ENCODE results near the gene SLC4A4. TPM values are rescaled to one million over a fixed set of nuclear protein-coding genes. Genes with fewer than 3 reads are reported as not detected.

Gene SLC4A4
- total and polyA plus RNA-seq, 4 donors = 3.0 to 36.7 (median 8.2) TPM

DNA sequence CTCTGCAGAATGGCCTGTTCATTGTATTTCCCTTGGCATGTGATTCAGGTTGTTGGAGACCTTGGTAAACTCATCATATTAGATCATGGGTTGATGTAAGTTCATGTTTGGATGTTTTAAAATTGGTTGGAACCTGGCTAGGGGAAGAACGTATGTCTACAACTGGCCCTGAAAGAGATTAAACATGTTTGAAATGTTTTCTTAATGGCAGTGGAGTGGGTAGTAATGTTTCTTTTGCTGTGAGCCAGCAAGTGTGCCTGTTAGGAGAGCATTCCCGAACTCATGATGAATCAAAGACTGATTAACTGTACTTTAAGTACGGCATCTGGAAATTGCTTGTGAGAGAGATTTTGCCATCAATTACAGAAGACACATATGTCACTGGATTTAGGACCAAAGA lies 44.5 kb upstream of the SLC4A4 start:
- no peaks in the 10 kb centered on the region for H3K9me3 ChIP-seq (ENCODE audit: control insufficient read depth in 4 of 4, low read length in 3 of 4)
- H3K27ac ChIP-seq (ENCODE audit: low read depth in 1 of 2, low read length in 2 of 2) = no peak overlapping the region
- H3K9ac ChIP-seq (ENCODE audit: low read depth in 1 of 2, low read length in 2 of 2) = no peak overlapping the region
- TF ChIP-seq, protein P1, sequence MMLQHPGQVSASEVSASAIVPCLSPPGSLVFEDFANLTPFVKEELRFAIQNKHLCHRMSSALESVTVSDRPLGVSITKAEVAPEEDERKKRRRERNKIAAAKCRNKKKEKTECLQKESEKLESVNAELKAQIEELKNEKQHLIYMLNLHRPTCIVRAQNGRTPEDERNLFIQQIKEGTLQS (IDR thresholded peaks at IDR 0.05) = no peak
- TF ChIP-seq EGR1 (IDR thresholded peaks at IDR 0.05; ENCODE audit: low read depth in 2 of 2) (no peak), YY1 (IDR thresholded peaks at IDR 0.05) (no peak), TAF1 (conservative IDR thresholded peaks at IDR 0.05) (no peak), HNF4A (conservative IDR thresholded peaks at IDR 0.05) (no peak), NR2F2 (IDR thresholded peaks at IDR 0.05) (no peak), HNF4G (IDR thresholded peaks at IDR 0.05) (no peak), RXRA (IDR thresholded peaks at IDR 0.05) (no peak), GABPA (IDR thresholded peaks at IDR 0.05 in 1 of 2, conservative IDR thresholded peaks at IDR 0.05 in 1 of 2) (no peak), JUND (IDR thresholded peaks at IDR 0.05) (no peak), RAD21 (IDR thresholded peaks at IDR 0.05) (no peak)
- TF ChIP-seq, protein P2, sequence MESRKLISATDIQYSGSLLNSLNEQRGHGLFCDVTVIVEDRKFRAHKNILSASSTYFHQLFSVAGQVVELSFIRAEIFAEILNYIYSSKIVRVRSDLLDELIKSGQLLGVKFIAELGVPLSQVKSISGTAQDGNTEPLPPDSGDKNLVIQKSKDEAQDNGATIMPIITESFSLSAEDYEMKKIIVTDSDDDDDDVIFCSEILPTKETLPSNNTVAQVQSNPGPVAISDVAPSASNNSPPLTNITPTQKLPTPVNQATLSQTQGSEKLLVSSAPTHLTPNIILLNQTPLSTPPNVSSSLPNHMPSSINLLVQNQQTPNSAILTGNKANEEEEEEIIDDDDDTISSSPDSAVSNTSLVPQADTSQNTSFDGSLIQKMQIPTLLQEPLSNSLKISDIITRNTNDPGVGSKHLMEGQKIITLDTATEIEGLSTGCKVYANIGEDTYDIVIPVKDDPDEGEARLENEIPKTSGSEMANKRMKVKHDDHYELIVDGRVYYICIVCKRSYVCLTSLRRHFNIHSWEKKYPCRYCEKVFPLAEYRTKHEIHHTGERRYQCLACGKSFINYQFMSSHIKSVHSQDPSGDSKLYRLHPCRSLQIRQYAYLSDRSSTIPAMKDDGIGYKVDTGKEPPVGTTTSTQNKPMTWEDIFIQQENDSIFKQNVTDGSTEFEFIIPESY (IDR thresholded peaks at IDR 0.05) = no peak
- TF ChIP-seq, protein P3, sequence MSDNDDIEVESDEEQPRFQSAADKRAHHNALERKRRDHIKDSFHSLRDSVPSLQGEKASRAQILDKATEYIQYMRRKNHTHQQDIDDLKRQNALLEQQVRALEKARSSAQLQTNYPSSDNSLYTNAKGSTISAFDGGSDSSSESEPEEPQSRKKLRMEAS (IDR thresholded peaks at IDR 0.05) = no peak
- TF ChIP-seq, protein P4, sequence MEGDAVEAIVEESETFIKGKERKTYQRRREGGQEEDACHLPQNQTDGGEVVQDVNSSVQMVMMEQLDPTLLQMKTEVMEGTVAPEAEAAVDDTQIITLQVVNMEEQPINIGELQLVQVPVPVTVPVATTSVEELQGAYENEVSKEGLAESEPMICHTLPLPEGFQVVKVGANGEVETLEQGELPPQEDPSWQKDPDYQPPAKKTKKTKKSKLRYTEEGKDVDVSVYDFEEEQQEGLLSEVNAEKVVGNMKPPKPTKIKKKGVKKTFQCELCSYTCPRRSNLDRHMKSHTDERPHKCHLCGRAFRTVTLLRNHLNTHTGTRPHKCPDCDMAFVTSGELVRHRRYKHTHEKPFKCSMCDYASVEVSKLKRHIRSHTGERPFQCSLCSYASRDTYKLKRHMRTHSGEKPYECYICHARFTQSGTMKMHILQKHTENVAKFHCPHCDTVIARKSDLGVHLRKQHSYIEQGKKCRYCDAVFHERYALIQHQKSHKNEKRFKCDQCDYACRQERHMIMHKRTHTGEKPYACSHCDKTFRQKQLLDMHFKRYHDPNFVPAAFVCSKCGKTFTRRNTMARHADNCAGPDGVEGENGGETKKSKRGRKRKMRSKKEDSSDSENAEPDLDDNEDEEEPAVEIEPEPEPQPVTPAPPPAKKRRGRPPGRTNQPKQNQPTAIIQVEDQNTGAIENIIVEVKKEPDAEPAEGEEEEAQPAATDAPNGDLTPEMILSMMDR (IDR thresholded peaks at IDR 0.05; ENCODE audit: low read depth, low read length, missing input control) = no peak
- TF ChIP-seq, protein P5, sequence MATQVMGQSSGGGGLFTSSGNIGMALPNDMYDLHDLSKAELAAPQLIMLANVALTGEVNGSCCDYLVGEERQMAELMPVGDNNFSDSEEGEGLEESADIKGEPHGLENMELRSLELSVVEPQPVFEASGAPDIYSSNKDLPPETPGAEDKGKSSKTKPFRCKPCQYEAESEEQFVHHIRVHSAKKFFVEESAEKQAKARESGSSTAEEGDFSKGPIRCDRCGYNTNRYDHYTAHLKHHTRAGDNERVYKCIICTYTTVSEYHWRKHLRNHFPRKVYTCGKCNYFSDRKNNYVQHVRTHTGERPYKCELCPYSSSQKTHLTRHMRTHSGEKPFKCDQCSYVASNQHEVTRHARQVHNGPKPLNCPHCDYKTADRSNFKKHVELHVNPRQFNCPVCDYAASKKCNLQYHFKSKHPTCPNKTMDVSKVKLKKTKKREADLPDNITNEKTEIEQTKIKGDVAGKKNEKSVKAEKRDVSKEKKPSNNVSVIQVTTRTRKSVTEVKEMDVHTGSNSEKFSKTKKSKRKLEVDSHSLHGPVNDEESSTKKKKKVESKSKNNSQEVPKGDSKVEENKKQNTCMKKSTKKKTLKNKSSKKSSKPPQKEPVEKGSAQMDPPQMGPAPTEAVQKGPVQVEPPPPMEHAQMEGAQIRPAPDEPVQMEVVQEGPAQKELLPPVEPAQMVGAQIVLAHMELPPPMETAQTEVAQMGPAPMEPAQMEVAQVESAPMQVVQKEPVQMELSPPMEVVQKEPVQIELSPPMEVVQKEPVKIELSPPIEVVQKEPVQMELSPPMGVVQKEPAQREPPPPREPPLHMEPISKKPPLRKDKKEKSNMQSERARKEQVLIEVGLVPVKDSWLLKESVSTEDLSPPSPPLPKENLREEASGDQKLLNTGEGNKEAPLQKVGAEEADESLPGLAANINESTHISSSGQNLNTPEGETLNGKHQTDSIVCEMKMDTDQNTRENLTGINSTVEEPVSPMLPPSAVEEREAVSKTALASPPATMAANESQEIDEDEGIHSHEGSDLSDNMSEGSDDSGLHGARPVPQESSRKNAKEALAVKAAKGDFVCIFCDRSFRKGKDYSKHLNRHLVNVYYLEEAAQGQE (IDR thresholded peaks at IDR 0.05) = no peak
- H3K36me3 ChIP-seq (ENCODE audit: control insufficient read depth in 4 of 4, insufficient read depth in 3 of 4, low read depth in 1 of 4, low read length in 3 of 4) = no peaks in the 10 kb centered on the region
- no peaks in the 10 kb centered on the region for H3K27me3 ChIP-seq (ENCODE audit: control insufficient read depth in 4 of 4, insufficient read depth in 4 of 4, low read length in 3 of 4)
- H3K4me3 ChIP-seq (ENCODE audit: low read depth in 1 of 3, low read length in 3 of 3) = no peak overlapping the region
- no peak for DNase-seq (ENCODE audit: low spot score)
- WGBS = 86% methylated on average over 3 of the region's 3 CpGs
- no peaks in the 10 kb centered on the region for H3K4me1 ChIP-seq (ENCODE audit: control insufficient read depth in 4 of 4, insufficient read depth in 4 of 4, low read length in 3 of 4)

DNA sequence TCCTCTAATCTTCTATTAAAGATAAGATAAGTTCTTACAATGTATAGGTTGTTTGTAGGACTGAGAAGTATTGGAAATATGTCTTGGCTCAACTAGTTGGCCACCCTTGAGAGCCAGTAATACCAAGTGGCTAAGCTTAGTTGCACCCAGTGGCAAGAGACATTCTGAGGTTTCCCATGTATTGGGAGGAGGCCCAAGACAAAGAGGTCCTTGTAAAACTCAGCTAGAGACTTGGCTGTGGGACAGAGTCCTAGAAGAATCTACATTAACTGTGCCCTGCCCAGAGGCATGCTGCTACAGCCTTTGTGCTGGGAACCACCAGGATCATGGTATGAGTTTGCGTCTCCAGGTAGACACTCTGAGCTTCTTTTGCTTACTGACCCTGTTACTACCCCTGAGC lies 41.9 kb upstream of the SLC4A4 start:
- Histone ChIP-seq H3K4me1 (ENCODE audit: control insufficient read depth in 4 of 4, insufficient read depth in 4 of 4, low read length in 3 of 4) (peaks cover 0 to 5% (median 2%) of the 10 kb centered on the region in 4 donors), H3K27me3 (ENCODE audit: control insufficient read depth in 4 of 4, insufficient read depth in 4 of 4, low read length in 3 of 4) (no peaks in the 10 kb centered on the region), H3K36me3 (ENCODE audit: control insufficient read depth in 4 of 4, insufficient read depth in 3 of 4, low read depth in 1 of 4, low read length in 3 of 4) (no peaks in the 10 kb centered on the region), H3K9me3 (ENCODE audit: control insufficient read depth in 4 of 4, low read length in 3 of 4) (no peaks in the 10 kb centered on the region), H3K9ac (ENCODE audit: low read depth in 1 of 2, low read length in 2 of 2) (no peak overlapping the region), H3K27ac (ENCODE audit: low read depth in 1 of 2, low read length in 2 of 2) (no peak overlapping the region), H3K4me3 (ENCODE audit: low read depth in 1 of 3, low read length in 3 of 3) (no peak overlapping the region)
- TF ChIP-seq, protein P1 (IDR thresholded peaks at IDR 0.05) = no peak
- TF ChIP-seq GABPA (IDR thresholded peaks at IDR 0.05 in 1 of 2, conservative IDR thresholded peaks at IDR 0.05 in 1 of 2) (no peak), HNF4A (conservative IDR thresholded peaks at IDR 0.05) (no peak), SP1 (IDR thresholded peaks at IDR 0.05) (no peak), RXRA (IDR thresholded peaks at IDR 0.05) (no peak), EGR1 (IDR thresholded peaks at IDR 0.05; ENCODE audit: low read depth in 2 of 2) (no peak)
- 93% methylated on average over 1 of the region's 1 CpG for WGBS
- no peak for DNase-seq (ENCODE audit: low spot score)

All from liver (tissue), 9 donors.